Stimulated activated CD8-positive, alpha-beta memory T cell treated with anti-CD3 and anti-CD28 coated beads, Interleukin-7, amount 100 ng/mL, for 48 hours (primary cell): Measurements from ENCODE around the gene CYSTM1.

Experiments used
- DNase-seq, 2 donors: peaks; one replicate each; pipeline ENCODE4 v3.0.0-alpha.2; 2020; ENCODE audit warnings: low read depth in 1 of 2; ENCODE audit errors: extremely low read depth in 1 of 2

The CYSTM1 gene

DNA sequence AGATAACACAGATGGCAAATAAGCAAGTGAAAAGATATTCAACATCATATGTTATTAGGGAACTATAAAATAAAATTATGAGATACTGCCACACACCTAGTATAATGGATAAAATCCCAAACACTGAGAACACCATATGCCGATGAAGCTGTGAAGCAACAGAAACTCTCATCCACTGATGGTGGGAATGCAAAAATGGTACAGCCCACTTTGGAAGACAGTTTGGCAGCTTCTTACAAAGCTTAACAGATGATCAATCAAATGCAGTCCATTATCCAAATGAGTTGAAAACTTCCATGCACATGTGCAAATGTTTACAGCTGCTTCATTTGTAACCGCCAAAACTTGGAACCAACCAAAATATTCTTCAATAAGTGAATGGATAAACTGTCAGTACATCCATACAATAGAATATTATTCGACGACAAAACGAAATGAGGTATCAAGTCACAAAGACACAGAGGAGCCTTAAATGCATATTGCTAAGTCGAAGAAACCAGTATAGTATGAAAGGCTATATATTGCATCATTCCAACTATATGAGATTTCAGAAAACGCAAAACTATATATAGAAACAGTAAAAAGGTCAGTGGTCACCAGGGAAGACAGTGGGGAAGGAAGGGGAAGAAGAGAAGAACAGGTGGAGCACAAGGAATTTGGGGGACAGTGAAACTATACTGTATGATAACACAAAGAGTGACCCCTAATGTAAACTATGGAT lies 113.0 kb downstream of the CYSTM1 start:
- no peak for DNase-seq

DNA sequence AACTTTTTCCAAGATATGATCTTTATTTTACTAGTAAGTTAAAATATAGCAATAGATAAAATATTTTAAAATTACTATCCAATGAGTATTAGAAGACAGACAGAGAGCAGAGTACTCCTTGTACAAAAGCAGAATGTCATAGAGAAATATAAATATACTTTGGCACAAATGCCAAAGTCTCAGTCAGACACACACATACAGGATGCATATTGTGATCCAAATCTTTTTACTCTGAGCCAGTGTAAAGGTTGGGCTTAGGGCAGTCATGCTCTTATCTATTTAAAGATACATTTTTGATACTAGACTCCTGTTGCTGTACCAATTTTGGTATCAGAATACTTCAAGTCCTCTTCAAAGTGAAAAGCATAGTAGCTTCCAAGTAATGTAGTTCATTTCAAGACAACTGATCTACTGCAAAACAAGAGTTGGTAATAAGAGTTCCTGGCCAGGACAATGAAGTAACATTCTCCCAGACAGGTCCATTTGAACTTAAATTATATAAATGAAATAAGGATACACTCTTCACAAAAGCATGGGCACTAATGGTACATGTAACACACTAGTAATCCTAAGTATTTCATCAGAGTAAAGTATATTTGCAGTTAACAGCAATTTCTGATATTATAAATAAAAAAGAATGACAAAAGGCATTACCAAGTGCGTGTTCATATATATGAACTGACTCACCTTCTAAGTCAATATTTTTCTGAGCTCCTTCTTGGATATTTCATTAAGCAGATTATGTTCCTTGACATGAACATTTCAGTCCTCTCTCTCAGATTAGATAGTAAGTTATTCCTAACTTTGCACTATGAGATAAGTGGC lies 117.4 kb downstream of the CYSTM1 start:
- no peak for DNase-seq
